Keratinocyte (primary cell): ENCODE data around the gene EPHB2. TPM values are rescaled to one million over a fixed set of nuclear protein-coding genes. Genes with fewer than 3 reads are reported as not detected.

Experiments
- DNase-seq: peaks from one replicate; pipeline ENCODE4 v3.0.0-alpha.2; 2011; ENCODE audit warnings: low read depth, missing footprints, low spot score
- FAIRE-seq: peaks from 2 replicates; lab custom pipeline; 2011; peaks lifted over from hg19 to GRCh38; lab: Jason Lieb, UNC
- H2AFZ ChIP-seq: 2 replicates; pipeline ENCODE4 v1.6.0; 2012; ENCODE audit warnings: low read length, control low read depth, inconsistent platforms; ENCODE audit not compliant: control insufficient read depth
- H3K27ac ChIP-seq: 2 replicates; pipeline ENCODE4 v1.5.1; 2011; ENCODE audit warnings: low read length; ENCODE audit not compliant: control insufficient read depth, insufficient read depth
- H3K27me3 ChIP-seq: 3 replicates; pipeline ENCODE4 v1.6.0; 2011; ENCODE audit warnings: low read length; ENCODE audit not compliant: control insufficient read depth, insufficient read depth; ENCODE audit errors: extremely low read depth
- H3K36me3 ChIP-seq, 2 experiments: 2 replicates in 1 of 2; 3 replicates in 1 of 2; pipeline ENCODE4 v1.5.1; 2011; ENCODE audit warnings: low read length in 2 of 2, mild to moderate bottlenecking in 1 of 2; ENCODE audit not compliant: control insufficient read depth in 2 of 2, insufficient read depth in 2 of 2; ENCODE audit errors: extremely low read depth in 1 of 2
- H3K4me1 ChIP-seq: 3 replicates; pipeline ENCODE4 v1.5.1; 2011; ENCODE audit warnings: low read length; ENCODE audit not compliant: control insufficient read depth, insufficient read depth; ENCODE audit errors: extremely low read depth
- H3K4me2 ChIP-seq: 3 replicates; pipeline ENCODE4 v1.6.0; 2011; ENCODE audit warnings: low read depth, low read length; ENCODE audit not compliant: control insufficient read depth, insufficient read depth; ENCODE audit errors: extremely low read depth
- H3K4me3 ChIP-seq, 3 experiments: fragments of 200-600 bp in 1 of 3; sonication (generic) in 1 of 3; 2 replicates in 2 of 3; 3 replicates in 1 of 3; pipeline ENCODE4 v1.5.1; 2011 to 2016; ENCODE audit warnings: low read length in 3 of 3, mild to moderate bottlenecking in 3 of 3, control low read depth in 2 of 3, inconsistent platforms in 1 of 3, low read depth in 1 of 3, mixed read lengths in 1 of 3, mixed run types in 1 of 3, moderate library complexity in 1 of 3; ENCODE audit not compliant: control insufficient read depth in 2 of 3, insufficient read depth in 2 of 3; ENCODE audit errors: extremely low read depth in 1 of 3
- H3K79me2 ChIP-seq: 2 replicates; pipeline ENCODE4 v1.6.0; 2012; ENCODE audit warnings: low read length; ENCODE audit not compliant: control insufficient read depth, insufficient read depth
- H3K9ac ChIP-seq: 3 replicates; pipeline ENCODE4 v1.6.0; 2011; ENCODE audit warnings: low read length; ENCODE audit not compliant: control insufficient read depth, insufficient read depth; ENCODE audit errors: extremely low read depth
- H3K9me1 ChIP-seq: 3 replicates; pipeline ENCODE4 v1.6.0; 2011; ENCODE audit warnings: low read length; ENCODE audit not compliant: control insufficient read depth, insufficient read depth; ENCODE audit errors: extremely low read depth
- H3K9me3 ChIP-seq: 2 replicates; pipeline ENCODE4 v1.5.1; 2012; ENCODE audit warnings: low read depth, low read length; ENCODE audit not compliant: control insufficient read depth
- H4K20me1 ChIP-seq: 3 replicates; pipeline ENCODE4 v1.6.0; 2011; ENCODE audit warnings: low read length; ENCODE audit not compliant: control insufficient read depth, insufficient read depth; ENCODE audit errors: extremely low read depth
- CTCF ChIP-seq, 3 experiments: IDR thresholded peaks in 1 of 3; conservative IDR thresholded peaks in 1 of 3; optimal IDR thresholded peaks in 1 of 3; 2 replicates in 2 of 3; 3 replicates in 1 of 3; pipeline versions ENCODE3 to v1.5.1; 2011; ENCODE audit warnings: low read length in 3 of 3, mild to moderate bottlenecking in 3 of 3, moderate library complexity in 2 of 3, control low read depth in 1 of 3, inconsistent platforms in 1 of 3; ENCODE audit not compliant: insufficient read depth in 2 of 3; ENCODE audit errors: extremely low read depth in 1 of 3
- EZH2 ChIP-seq: IDR thresholded peaks from one replicate; pipeline ENCODE4 v1.6.1; 2012; ENCODE audit warnings: inconsistent platforms, mild to moderate bottlenecking, low read length, moderate library complexity
- dilution Hi-C: fragments of 300-500 bp; cut with MboI; formaldehyde crosslinking; loops from one replicate; pipeline ENCODE4 v1.7.0; 2020; ENCODE audit warnings: low sequenced_read_pairs; ENCODE audit not compliant: extremely low pct_ligation_motif_present
- polyA plus RNA-seq, 5 experiments: library from polyadenylated mRNA; depleted of rRNA in 3 of 5; stranded (reverse) in 3 of 5; stranded (forward) in 1 of 5; unstranded in 1 of 5; fragments of >200 nt; gene quantifications; 1 replicate in 1 of 5; 2 replicates in 3 of 5; 3 replicates in 1 of 5; pipeline versions ENCODE4 v1.2.1 to v1.2.3, GENCODE V29; 2011 to 2012; ENCODE audit warnings: missing spikeins in 2 of 5, low read depth in 1 of 5, low replicate concordance in 1 of 5

Gene EPHB2
- polyA plus RNA-seq, 1 donor (not counting 4 experiments of a cell fraction or from before 2014, with no cell fraction given): 0.10 TPM

GRCh38 chr1:22814176-22815042 is 103.8 kb downstream of the EPHB2 start:
- no peak for TF ChIP-seq CTCF (optimal IDR thresholded peaks at IDR 0.05 in 1 of 3, IDR thresholded peaks at IDR 0.05 in 1 of 3, conservative IDR thresholded peaks at IDR 0.05 in 1 of 3; ENCODE audit: extremely low read depth in 1 of 3, insufficient read depth in 2 of 3, low read length in 3 of 3)
- no peak for TF ChIP-seq EZH2
- Histone ChIP-seq H3K79me2 (no peaks in the 10 kb centered on the region), H4K20me1 (no peaks in the 10 kb centered on the region), H2AFZ (no peak overlapping the region), H3K27ac (no peak overlapping the region), H3K9me1 (no peaks in the 10 kb centered on the region), H3K4me2 (no peak overlapping the region), H3K36me3 (no peaks in the 10 kb centered on the region), H3K4me1 (peaks cover 8% of the 10 kb centered on the region), H3K9ac (no peak overlapping the region), H3K9me3 (no peaks in the 10 kb centered on the region), H3K4me3 (no peak overlapping the region), H3K27me3 (no peaks in the 10 kb centered on the region)
- FAIRE-seq: no peak
- no peak for DNase-seq
- dilution Hi-C loops: no loop called here

GRCh38 chr1:22815043-22815365 is 104.4 kb downstream of the EPHB2 start:
- Histone ChIP-seq H3K4me3 (no peak overlapping the region), H3K9me1 (no peaks in the 10 kb centered on the region), H3K9ac (no peak overlapping the region), H3K79me2 (no peaks in the 10 kb centered on the region), H3K27me3 (no peaks in the 10 kb centered on the region), H3K27ac (no peak overlapping the region), H3K4me1 (peaks cover 8% of the 10 kb centered on the region), H2AFZ (no peak overlapping the region), H3K36me3 (no peaks in the 10 kb centered on the region), H3K9me3 (no peaks in the 10 kb centered on the region), H3K4me2 (no peak overlapping the region), H4K20me1 (no peaks in the 10 kb centered on the region)
- no peak for FAIRE-seq
- dilution Hi-C loops: no loop called here
- no peak for DNase-seq
- no peak for TF ChIP-seq EZH2
- no peak for TF ChIP-seq CTCF (optimal IDR thresholded peaks at IDR 0.05 in 1 of 3, IDR thresholded peaks at IDR 0.05 in 1 of 3, conservative IDR thresholded peaks at IDR 0.05 in 1 of 3; ENCODE audit: extremely low read depth in 1 of 3, insufficient read depth in 2 of 3, low read length in 3 of 3)
